Upper lobe of right lung (tissue), 1 donor: Measurements from ENCODE around the gene SLC6A18. TPM values are rescaled to one million over a fixed set of nuclear protein-coding genes. Genes with fewer than 3 reads are reported as not detected.

Source experiments
- ATAC-seq: fragments of 200-7000 bp; cut with Tn5 transposase; one replicate; pipeline ENCODE4 v1.9.1; 2020; ENCODE audit warnings: mild to moderate bottlenecking, moderate library complexity
- DNase-seq: peaks from one replicate; pipeline ENCODE4 v3.0.0-alpha.2; 2020
- H3K27ac ChIP-seq: fragments of 200-600 bp; one replicate; pipeline ENCODE4 v1.8.0; 2022
- H3K27me3 ChIP-seq: fragments of 200-600 bp; one replicate; pipeline ENCODE4 v1.8.0; 2022; ENCODE audit warnings: mild to moderate bottlenecking
- H3K36me3 ChIP-seq: fragments of 200-600 bp; one replicate; pipeline ENCODE4 v1.8.0; 2022
- H3K4me1 ChIP-seq: fragments of 200-600 bp; one replicate; pipeline ENCODE4 v1.8.0; 2022
- H3K4me3 ChIP-seq: fragments of 200-600 bp; one replicate; pipeline ENCODE4 v1.8.0; 2022; ENCODE audit warnings: mild to moderate bottlenecking
- H3K9me3 ChIP-seq: fragments of 200-600 bp; one replicate; pipeline ENCODE4 v1.8.0; 2022
- CTCF ChIP-seq: fragments of 200-600 bp; IDR thresholded peaks from one replicate; pipeline ENCODE4 v1.8.0; 2022; ENCODE audit warnings: antibody characterized with exemption
- intact Hi-C: fragments of 100-400 bp; cut with DNase I; formaldehyde crosslinking; loops from one replicate; pipeline ENCODE4 v1.11.0; 2022
- total RNA-seq: library from RNA; stranded (reverse); fragmentation: NEBNext Ultra II Directional; extraction: Animal tissue kit (Norgen Biotek cat#: 25700); gene quantifications from one replicate; pipeline ENCODE4 v1.2.1, GENCODE V29; 2021
- donor health status: DM: no; HTN: yes; CAD: no; lungs with severe emphysema.

Gene SLC6A18
- total RNA-seq, 1 donor from 2014 or later = not detected

- no peaks in the 10 kb centered on the region for H3K36me3 ChIP-seq
- no peaks in the 10 kb centered on the region for H3K27me3 ChIP-seq
- no peak overlapping the region for H3K27ac ChIP-seq
- intact Hi-C loops = no loop called here
- TF ChIP-seq CTCF = no peak
- no peaks in the 10 kb centered on the region for H3K4me1 ChIP-seq
- H3K9me3 ChIP-seq = no peaks in the 10 kb centered on the region
- ATAC-seq (no peak), DNase-seq (no peak)
- H3K4me3 ChIP-seq = no peak overlapping the region
Observed at GRCh38 chr5:1209896-1210776, 15.0 kb upstream of the SLC6A18 start.

GRCh38 chr5:1210832-1211251, 14.3 kb upstream of the SLC6A18 start:
- no peak for TF ChIP-seq CTCF
- Histone ChIP-seq H3K9me3 (no peaks in the 10 kb centered on the region), H3K27ac (no peak overlapping the region), H3K4me1 (no peaks in the 10 kb centered on the region), H3K36me3 (no peaks in the 10 kb centered on the region), H3K27me3 (no peaks in the 10 kb centered on the region), H3K4me3 (no peak overlapping the region)
- no peak for ATAC-seq
- intact Hi-C loops = no loop called here
- no peak for DNase-seq

- DNase-seq (no peak), ATAC-seq (no peak)
- H3K4me1 ChIP-seq = no peaks in the 10 kb centered on the region
- no peaks in the 10 kb centered on the region for H3K27me3 ChIP-seq
- H3K4me3 ChIP-seq = no peak overlapping the region
- TF ChIP-seq CTCF = no peak
- H3K27ac ChIP-seq = no peak overlapping the region
- no peaks in the 10 kb centered on the region for H3K36me3 ChIP-seq
- no peaks in the 10 kb centered on the region for H3K9me3 ChIP-seq
- intact Hi-C loops = no loop called here
Observed at GRCh38 chr5:1211701-1212100, 13.5 kb upstream of the SLC6A18 start.

GRCh38 chr5:1212271-1212670, 12.9 kb upstream of the SLC6A18 start:
- intact Hi-C loops = no loop called here
- Histone ChIP-seq H3K27me3 (no peaks in the 10 kb centered on the region), H3K4me3 (no peak overlapping the region), H3K36me3 (no peaks in the 10 kb centered on the region), H3K27ac (no peak overlapping the region), H3K9me3 (no peaks in the 10 kb centered on the region), H3K4me1 (no peaks in the 10 kb centered on the region)
- ATAC-seq = no peak
- no peak for DNase-seq
- TF ChIP-seq CTCF = no peak

GRCh38 chr5:1212881-1213280, 12.3 kb upstream of the SLC6A18 start:
- TF ChIP-seq CTCF = no peak
- no peak for DNase-seq
- Histone ChIP-seq H3K27ac (no peak overlapping the region), H3K4me3 (no peak overlapping the region), H3K4me1 (no peaks in the 10 kb centered on the region), H3K36me3 (no peaks in the 10 kb centered on the region), H3K27me3 (peaks cover 3% of the 10 kb centered on the region), H3K9me3 (no peaks in the 10 kb centered on the region)
- intact Hi-C loops = no loop called here
- no peak for ATAC-seq
